NCI-H146 treated with DMSO at 0.1 percent for 48 hours (cell line): ENCODE data around the gene LETM1.

Experiments
- DNase-seq: peaks from one replicate; lab custom pipeline; 2025; ENCODE audit not compliant: unreplicated experiment; lab: John Stamatoyannopoulos, UW

The LETM1 gene

DNA sequence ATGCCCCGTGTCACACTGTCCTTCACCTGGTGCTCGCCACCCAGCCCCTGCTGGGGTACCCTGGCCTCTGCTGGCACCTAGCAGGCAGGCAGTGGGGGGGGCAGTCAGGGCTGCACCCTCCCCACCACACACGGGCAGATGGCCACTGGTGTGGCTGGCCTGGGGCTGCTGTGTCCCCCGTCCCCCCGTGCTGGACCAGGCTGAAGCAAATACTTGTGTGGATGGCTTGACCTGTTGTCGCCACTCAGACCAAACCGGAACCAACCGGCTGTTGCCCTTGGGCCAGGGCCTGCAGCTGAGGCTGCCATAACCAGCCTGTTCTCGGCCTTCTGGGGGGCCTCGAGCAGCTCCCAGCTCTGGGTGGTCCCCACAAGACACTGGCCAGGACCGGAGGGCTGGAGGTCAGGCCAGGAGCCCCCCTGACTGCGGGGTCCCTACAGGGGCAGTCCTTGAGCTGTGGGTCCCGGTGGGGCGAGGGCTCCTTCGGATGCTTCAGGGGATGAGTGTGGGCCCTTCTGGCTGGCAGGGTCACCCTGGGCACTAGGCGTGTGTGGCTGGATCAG lies 58.6 kb downstream of the LETM1 start:
- DNase-seq, result no peak

DNA sequence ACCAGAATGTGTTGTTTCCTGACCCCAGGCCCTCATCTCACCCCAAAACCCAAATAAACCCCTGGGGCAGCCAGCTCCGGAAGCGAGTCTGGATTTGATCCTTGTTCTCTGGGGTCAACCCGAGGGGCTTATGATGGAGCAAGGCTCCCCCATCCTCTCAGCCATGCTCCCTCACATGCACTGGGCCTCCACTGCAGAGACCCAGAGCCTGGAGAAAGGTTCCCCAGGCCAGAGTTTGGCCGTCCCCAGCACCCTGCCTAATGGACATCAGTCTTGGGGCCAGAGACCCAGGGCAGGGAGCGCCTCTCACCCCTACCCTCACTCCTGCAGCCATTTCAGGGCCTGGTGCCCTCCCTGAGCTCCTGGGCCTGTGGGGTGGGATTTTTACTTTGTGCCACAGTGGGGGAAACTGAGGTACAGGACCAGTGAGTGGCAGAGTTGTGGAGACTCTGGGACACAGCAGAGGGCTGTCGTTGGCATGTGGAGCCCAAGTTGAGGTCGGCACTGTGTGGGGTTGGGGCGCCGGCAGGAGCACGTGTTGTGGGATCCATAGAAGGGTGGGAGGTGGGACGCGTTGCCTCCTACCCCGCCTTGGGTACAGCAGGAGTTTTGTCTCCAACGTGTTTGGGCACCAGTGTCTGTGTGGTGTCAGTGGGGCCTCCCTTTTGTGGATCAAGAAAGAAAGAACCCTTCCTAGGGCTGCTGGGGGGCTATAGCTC lies 59.3 kb downstream of the LETM1 start:
- DNase-seq, result no peak

DNA sequence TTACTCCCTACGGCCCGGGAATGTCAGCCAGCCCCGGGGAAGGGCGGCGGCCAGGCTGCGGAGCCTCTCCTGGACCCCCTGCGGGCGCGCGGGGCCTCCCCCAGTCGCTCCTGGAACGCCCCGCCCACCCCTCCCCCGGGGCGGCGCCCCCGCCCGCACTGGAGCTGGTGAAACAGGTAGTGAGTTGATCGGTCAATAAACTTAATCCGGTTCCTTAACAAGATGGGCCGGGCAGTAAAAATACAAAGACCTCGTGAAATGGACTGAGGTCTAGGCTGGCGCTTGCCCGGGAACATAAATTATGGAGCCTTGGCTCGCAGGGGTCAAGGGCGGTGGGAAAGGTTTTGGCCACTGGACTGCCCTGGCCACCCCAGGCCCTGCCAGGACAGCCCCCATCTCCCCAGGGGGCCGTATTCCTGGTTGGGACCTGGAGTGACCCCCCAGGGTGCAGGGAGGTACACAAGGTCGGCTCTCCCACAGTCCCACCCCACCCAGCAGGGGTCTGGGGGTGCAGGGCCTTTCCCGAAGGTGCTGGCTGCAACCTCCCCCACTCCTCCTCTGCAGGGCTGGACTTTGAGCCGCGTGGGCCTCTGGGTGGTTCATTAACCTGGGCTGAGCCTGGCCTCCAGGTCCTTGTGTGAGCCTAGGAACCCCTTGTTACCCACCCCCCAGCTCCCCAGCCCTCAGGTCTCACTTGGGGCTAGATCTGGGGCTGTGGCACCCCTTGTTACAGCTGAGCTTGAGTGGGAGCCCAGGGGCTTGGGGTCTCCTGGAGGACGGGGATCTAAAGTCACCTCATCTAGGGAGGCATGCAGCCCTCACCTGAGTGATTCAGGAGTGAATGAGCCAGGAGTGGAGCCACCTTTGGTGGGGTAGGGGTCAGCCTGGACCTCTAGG lies 60.4 kb downstream of the LETM1 start:
- DNase-seq, result no peak

DNA sequence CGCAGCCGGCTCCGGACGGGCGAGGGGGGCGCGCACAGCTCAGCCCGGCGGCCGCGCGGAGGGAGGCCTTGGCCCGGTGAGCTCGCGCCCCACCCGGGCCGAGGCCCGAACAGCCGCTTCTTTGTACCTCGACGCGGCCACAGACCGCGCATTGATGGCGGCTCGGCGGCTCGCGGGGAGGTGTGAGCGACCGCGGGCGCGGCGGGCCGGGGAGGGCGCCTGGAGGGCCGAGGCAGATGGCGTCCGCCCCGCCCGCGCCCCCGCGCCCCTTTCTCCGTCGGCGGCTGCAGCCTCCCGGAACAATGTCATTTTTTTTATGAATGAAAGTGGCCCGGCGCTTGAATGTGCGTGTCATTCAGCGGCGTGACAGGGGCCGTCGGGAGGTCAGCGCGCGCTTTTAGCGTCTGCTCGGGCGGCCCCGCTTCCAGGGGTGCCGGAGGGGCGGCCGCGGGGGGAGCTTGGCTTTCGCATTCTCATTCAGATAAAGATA lies 61.1 kb downstream of the LETM1 start:
- DNase-seq, result no peak

DNA sequence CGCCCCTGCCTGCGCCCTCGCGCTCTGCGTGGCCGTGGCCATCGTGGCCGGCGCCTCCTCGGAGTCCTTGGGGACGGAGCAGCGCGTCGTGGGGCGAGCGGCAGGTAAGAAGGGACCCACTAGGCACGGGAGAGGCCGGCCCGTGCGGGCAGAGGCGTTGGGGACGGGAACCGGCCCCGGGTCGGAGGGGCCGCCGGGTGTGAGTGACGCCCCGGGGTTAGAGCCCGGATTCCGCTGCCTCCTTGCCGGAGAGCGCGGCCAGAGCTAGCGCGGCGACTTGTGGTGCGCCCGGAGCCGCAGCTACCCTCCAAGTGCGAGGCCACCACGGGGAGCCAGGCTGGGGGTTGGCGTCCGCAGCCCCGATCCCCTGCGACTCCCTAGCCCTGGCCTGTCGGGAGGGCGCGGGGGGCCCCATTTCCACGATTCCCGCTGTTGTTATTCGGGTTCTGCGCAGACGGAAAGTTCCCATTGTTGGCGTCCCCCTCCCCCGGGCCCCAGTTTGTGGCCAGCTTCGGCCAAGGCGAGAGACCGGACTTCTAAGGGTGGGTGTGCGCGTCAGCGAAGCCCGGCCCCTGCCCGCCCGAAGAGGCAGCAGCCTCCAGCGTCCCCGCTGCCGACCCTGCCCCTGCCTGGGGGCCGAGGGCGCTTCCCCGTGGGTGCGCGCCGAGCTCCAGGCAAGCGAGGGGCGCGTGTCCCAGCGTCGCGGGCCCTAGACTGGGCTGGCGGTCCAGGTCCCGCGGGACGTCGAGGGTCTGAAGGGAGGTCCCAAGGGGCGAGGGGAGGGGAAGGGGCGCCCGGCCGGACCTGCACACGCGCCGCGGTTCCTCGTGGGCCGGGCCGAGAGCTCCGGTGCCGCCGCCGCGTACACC lies 61.8 kb downstream of the LETM1 start:
- no peak for DNase-seq

DNA sequence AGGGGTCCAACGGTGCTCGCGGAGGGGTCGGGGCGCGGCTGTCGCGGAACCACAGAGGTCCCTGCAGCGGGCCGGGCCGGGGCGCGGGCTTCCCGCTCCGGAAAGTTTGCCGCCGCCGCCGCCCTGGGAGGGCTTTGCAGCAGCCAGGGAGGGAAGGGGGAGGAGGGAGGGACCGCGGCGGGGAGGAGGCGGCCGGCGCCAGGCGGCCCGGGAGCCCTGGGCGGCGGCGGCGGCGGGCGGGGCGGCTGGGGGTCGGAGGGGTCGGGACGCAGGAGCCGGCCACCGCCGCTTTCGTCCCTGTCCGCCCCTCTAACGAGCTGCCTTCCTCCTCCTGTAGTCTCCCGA lies 62.5 kb downstream of the LETM1 start:
- DNase-seq, result no peak

DNA sequence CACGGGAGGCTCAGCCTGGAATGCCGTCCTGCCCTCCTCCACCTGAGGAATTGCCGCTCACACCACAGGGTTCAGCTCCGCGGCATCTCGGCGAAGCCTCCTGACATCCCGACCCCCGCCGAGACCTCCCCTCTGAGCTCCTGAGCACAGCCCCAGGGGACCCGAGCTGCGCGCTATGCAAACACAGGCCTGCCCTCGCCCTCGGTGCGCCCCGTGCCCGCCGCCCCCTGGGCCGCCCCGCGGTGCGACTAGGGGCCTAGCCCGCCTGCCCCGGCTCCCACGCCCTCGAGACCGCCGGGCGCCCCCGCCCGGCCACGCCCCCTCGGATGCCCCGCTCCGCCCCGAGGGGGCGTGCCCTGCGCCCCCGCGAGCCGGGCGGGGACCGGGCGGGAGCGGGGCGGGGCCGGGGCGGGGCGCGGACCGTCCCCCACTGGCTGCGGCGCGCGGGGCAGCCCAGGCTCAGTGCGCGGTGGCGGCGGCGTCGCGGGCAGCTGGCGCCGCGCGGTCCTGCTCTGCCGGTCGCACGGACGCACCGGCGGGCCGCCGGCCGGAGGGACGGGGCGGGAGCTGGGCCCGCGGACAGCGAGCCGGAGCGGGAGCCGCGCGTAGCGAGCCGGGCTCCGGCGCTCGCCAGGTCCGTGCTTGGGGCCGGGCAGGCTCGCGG lies 63.0 kb downstream of the LETM1 start, which contains the start of gene FGFR3:
FGFR3 (plus strand) TSS at position 462 of the 664 bp plus-strand sequence. CDS start 642 bp downstream, outside the sequence.
- peak; percentile 30 for DNase-seq

DNA sequence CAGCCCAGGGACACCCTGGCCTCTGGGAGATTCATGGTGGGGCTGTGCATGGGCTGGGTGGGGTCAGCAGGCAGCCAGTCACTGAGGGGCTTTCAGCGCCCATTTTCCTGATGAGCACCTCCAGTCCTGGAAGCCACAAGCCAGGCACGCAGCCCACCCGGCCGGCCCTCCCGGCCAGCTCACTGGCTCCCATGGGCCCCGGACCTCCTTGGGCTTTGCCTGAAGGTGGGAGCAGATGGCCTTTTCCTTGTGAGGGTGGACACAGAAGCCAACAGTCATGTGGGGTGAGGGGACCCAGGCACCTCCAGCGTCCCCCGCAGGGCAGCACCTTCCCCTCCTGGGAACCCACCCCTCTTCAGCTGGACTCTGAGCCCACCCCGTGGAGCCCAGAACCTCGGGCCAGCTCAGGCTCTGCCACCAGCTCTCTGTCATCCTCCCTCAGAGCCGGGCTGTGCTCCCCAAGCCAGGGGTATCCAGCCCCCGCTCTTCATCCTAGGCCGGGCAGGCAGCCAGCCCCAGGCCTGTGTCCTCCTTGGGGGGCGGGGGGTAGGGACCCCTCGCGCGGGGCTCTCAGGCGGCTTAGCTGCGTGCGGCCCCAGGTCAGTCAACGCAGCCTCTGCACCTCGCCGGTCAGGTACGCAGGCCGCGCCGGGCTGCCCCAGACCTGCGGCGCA lies 63.7 kb downstream of the LETM1 start:
- no peak for DNase-seq

DNA sequence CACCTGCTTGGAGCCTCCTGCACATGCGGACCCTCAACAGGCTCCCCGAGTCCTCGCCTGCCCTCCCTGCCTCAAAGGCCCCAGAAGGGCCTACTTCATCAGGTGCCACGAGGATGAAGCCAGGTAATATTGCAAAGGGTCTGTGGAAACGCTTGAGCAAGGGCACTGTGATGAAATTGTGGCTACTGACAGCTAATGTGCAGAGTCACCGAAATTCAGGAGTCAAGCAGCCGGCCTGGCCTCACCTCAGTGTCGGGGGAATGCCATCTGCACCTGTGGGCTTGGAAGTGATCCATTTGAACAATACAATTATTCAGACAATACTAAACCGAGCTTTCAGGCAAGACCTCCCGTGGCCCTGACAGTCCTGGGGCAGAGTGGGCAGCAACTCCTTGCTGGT lies 66.0 kb downstream of the LETM1 start:
- no peak for DNase-seq

DNA sequence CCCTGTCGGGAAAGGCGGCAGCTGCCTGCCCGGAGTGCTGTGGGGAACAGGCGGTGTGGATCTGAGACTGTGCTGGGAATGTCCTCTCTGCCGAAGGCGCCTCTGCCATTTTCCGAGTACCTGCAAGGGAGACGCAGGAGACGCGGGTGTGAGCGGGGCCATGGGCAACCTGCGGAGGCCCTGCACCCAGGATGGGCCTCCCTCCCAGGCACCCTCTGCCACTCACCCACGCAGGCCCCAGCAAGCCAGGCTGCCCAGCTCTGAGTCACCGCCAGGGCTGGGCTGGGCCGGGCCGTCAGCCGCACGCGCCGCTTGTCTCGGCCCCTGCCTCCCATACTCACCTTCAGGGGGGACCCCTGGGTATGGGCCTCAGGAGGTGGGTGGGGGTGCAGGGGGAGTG lies 66.4 kb downstream of the LETM1 start:
- no peak for DNase-seq

DNA sequence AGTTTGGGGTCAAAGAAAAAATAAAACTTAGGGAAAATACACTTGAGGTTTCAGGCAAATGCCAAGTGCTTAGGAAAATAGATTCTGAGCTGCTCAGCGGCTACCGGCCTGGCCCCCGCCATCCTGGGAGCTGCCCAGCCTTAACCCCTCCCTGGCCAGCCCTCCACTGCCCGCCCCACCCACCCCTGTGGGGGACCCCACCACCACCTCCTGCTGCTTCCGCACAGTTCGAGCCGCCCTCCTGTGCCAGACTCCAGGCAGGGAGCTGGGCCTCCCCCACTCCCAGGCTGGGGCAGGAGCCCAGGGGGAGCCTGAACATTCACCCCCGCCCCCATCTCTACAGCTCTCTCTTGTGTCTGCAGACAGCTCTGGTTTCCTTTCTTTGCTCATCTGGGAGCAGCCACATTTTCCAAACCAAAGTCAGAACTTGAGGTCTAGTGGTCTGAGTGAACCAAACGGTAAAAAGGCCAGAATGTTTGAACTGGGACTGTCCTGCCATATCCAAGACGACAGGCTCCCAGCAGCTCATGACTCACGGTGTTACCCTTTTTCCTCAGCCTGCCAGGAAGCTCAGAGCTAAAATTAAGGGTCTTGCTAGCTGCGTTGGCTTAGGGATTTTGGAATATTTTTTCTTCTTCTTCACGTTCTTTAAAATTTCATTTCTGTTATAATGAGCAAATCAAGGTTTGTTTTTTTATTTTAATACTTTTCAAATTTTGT lies 67.5 kb downstream of the LETM1 start:
- DNase-seq, result no peak

DNA sequence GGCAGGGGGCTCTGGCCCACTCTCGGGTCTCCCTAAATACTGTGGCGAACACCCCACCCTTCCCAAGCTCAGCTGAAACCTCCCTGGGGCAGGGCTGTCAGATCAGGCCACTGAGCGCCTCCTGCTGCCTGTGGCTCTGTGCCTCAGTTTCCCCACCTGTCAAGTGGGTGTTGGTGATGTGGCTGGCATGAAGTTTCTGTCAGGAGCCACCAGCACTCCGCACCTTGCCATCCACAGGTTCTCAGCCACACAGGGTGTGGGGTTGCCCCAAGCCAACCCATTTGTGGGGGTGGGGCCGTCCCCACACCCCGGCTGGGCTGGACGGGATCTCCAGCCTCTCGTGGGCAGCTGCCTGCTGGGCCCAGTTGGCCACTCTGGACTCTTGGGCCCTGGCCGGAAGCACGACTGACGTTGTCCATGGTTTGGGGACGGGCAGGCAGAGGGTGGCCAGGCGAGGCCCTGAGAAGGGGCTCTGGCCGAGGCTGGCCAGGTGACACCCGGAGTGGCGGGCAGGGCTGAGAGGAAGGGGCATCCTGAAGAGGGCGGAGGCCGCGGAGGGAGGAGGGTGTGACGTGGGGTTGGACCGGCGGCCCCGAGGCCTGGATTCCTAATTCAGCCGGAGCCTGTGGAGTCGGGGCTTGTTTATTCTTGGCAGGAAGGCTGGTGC lies 68.4 kb downstream of the LETM1 start:
- DNase-seq, result no peak

DNA sequence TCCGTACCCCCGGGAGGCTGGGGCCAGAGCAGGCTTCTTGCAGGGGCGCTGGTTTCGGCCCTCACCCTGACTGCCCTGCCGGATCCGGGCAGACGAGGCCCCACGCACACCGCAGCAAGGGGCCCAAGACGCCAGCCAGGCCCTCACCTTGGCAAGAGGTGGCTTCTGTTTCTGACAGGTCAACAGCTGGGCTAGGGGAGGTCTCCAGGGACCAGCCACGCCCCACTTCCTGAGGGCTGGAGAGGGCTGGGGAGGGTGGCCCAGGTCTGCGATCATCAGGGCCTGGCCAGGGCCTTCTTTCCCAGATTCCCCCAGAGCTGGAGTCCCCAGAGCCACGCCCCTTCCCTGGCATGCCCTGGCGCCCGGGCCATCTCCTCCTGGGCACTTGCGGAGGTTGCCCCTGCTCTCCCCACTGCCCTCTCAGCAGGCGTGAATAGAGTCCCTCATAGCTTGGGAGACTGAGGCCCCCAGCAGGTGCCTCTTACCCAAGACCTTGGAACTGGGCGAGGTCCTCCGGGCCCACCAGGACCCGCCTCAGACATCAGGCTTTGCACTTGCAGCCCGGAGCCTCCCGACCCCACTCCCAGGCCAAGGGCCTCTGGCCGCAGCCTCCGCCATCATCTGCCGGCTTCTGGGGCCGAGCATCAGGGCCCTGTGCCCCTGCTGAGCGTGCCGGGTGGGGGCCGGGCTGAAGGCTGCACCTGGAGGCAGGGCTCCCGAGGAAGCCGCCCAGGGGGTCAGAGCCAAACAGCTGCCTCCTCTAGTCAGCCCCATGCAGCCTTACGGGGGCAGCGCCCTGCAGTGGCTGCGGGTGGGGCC lies 69.2 kb downstream of the LETM1 start:
- DNase-seq, result peak; percentile 21

DNA sequence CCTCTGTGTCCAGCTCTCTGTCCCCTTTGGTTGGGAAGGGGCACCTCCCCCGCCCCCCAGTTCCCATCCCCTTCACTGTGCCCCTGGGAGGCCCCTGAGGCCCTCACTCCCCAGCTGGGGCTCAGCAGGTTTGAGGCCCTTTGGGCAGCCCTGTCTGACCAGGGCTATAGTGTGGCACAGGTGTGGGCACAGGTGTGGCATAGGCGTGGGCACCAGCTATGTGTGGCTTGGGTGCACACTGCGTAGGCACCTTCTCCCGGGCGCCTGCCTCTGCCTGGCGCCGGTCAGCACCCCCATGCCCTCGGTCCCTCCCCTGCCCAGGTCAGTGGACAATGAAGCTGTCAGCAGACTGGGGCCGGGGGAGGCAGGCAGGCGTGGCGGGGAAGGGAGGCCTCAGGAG lies 70.4 kb downstream of the LETM1 start:
- no peak for DNase-seq

DNA sequence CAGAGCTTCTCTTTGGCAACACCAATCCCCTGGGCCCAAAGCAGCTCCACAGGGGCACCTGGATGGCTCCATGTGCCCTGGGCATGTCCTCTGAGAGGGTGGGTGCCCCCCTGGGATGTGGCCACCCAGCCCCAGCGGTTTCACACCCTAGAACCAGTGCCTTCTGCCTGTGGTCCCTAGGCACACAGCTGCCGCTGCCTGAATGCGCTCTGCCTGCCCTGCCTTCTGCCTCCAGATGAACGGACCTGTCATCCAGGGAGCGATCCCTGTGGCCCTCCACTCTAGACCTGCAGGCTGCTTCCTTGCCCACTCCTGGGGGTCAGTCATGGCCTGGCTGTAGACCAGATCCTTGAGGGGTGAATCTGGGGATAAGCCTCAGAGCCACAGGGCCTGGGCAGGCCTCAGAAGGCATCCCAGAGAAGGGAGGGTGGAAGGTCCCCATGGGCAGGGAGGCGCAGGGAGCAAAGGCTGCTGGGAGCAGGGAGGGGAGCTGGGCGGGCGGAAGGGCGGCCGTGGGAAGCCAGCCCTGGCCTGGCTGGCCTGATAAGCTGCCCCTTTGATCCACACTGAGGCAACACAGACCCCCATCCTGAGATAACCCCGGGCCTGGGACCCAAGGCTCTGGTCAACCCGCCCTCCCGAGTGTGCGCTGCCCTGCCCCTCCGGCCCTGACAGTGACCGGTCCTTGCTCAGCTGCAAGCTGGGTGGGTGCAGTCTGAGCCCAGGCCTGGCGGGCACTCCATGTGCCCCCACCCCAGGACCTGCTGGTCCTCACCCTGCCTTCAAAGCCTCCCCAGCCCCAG lies 71.0 kb downstream of the LETM1 start:
- DNase-seq, result no peak

DNA sequence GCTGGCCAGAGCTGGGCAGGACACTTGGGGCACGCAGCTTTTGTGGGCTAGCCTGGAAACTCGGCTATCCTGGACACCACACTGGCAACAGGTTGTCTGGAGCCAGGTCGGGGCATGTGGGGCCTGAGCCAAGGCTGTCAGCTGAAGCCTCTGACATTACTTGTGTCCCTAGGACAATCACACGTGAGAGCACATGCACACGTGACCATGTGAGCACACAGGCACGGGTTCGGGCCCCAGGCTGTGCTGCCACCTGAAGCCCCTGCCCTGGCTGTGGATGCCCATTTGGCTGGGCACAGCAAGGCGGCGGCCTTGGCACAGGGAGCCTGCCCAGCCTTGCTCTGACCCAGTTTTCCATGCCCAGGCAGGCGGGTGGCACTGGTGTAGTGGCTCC lies 71.6 kb downstream of the LETM1 start:
- no peak for DNase-seq

DNA sequence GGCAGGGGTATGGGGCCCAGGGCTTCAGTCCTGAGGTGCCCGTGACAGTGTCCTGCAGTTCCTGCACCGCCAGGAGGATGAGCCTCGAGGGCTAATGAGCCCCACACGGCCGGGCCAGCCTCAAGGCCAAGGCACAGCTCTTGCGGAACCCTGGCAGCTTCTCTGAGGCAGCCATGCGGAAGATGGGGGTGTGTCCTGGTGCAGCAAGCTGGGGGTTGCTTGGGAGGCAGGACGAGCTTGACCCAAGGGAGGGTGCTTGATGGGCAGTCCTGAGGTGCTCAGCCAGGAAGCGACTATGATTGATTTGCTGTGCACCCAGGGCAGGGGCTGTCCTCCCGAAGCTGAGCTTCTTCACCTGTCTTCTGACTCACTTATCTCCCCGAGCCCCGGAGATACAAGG lies 72.0 kb downstream of the LETM1 start:
- no peak for DNase-seq
